ENCODE measurements around the gene RIOK2. TPM values are rescaled to one million over a fixed set of nuclear protein-coding genes. Genes with fewer than 3 reads are reported as not detected.

The RIOK2 gene
- total RNA-seq, 4 donors from 2014 or later, result 11.0 to 19.2 (median 15.9) TPM

- Histone ChIP-seq H3K4me3 (replicated peaks in 1 of 3) (no peak overlapping the region), H3K9me3 (no peaks in the 10 kb centered on the region), H3K27ac (no peak overlapping the region), H3K4me1 (no peaks in the 10 kb centered on the region), H3K36me3 (peaks cover 24 to 42% of the 10 kb centered on the region in 2 donors), H3K27me3 (no peaks in the 10 kb centered on the region)
- intact Hi-C loops (cut with DNase I), result no loop called here
- no peak for TF ChIP-seq POLR2A (IDR thresholded peaks at IDR 0.05)
- no peak for TF ChIP-seq CTCF (IDR thresholded peaks at IDR 0.05)
- no peak for DNase-seq
Measured at GRCh38 chr5:97172227-97172626, 10.8 kb downstream of the RIOK2 start.

- WGBS, 2 donors, result 92 to 97% methylated on average over 3 of the region's 3 CpGs
- H3K9me3 ChIP-seq, result no peaks in the 10 kb centered on the region
- peaks cover 19 to 42% of the 10 kb centered on the region in 2 donors for H3K36me3 ChIP-seq
- no peak overlapping the region for H3K4me3 ChIP-seq (replicated peaks in 1 of 3)
- intact Hi-C loops (cut with DNase I), result no loop called here
- H3K27me3 ChIP-seq, result no peaks in the 10 kb centered on the region
- no peak for DNase-seq
- no peak overlapping the region for H3K27ac ChIP-seq
- no peak for TF ChIP-seq CTCF (IDR thresholded peaks at IDR 0.05)
- no peak for TF ChIP-seq POLR2A (IDR thresholded peaks at IDR 0.05)
- no peaks in the 10 kb centered on the region for H3K4me1 ChIP-seq
Measured at GRCh38 chr5:97171703-97172102, 11.3 kb downstream of the RIOK2 start.

- intact Hi-C loops (cut with DNase I), result no loop called here
- Histone ChIP-seq H3K36me3 (peaks cover 7 to 31% of the 10 kb centered on the region in 2 donors), H3K27ac (no peak overlapping the region), H3K27me3 (no peaks in the 10 kb centered on the region), H3K9me3 (no peaks in the 10 kb centered on the region), H3K4me3 (replicated peaks in 1 of 3) (no peak overlapping the region), H3K4me1 (no peaks in the 10 kb centered on the region)
- TF ChIP-seq POLR2A (IDR thresholded peaks at IDR 0.05), result no peak
- TF ChIP-seq CTCF (IDR thresholded peaks at IDR 0.05), result no peak
- WGBS, 2 donors, result 67 to 70% methylated on average over 6 of the region's 6 CpGs
- DNase-seq, result no peak
Measured at GRCh38 chr5:97167435-97167834, 15.6 kb downstream of the RIOK2 start.

- no peak overlapping the region for H3K27ac ChIP-seq
- H3K36me3 ChIP-seq, result peaks cover 2 to 30% of the 10 kb centered on the region in 2 donors
- no peaks in the 10 kb centered on the region for H3K9me3 ChIP-seq
- no peak for TF ChIP-seq CTCF (IDR thresholded peaks at IDR 0.05)
- no peak overlapping the region for H3K4me3 ChIP-seq (replicated peaks in 1 of 3)
- no peaks in the 10 kb centered on the region for H3K4me1 ChIP-seq
- 65 to 74% methylated on average over 1 of the region's 1 CpG for WGBS, 2 donors
- intact Hi-C loops (cut with DNase I), result no loop called here
- DNase-seq, result no peak
- no peaks in the 10 kb centered on the region for H3K27me3 ChIP-seq
Measured at GRCh38 chr5:97165726-97166125, 17.3 kb downstream of the RIOK2 start.

GRCh38 chr5:97164846-97165245, 18.2 kb downstream of the RIOK2 start:
- DNase-seq, result no peak
- H3K36me3 ChIP-seq, result peaks cover 0 to 27% of the 10 kb centered on the region in 2 donors
- intact Hi-C loops (cut with DNase I), result loop anchor here (5.0 kb wide), 1 partner anchor 413 kb away; no protein-coding TSS in a partner anchor

More at GRCh38 chr5:97164846-97165245, 18.2 kb downstream of the RIOK2 start:
- TF ChIP-seq POLR2A (IDR thresholded peaks at IDR 0.05), result no peak
- TF ChIP-seq CTCF (IDR thresholded peaks at IDR 0.05), result no peak
- Histone ChIP-seq H3K4me3 (replicated peaks in 1 of 3) (no peak overlapping the region), H3K4me1 (no peaks in the 10 kb centered on the region), H3K27ac (no peak overlapping the region), H3K9me3 (no peaks in the 10 kb centered on the region), H3K27me3 (no peaks in the 10 kb centered on the region)
